ENCODE results near the gene PKM.
"Not testable (repeated sequence)": the region's sequence is repeated elsewhere in the genome, so short reads cannot be mapped to it uniquely, and the experiment has no call there.

PKM gene

GRCh38 chr15:72231066-72231832 is at the start of gene PKM:
PKM (minus strand) TSS chr15:72231190; CDS start chr15:72219097, 12,093 bp downstream.
- DNase-seq, result peak; percentile 99

DNA sequence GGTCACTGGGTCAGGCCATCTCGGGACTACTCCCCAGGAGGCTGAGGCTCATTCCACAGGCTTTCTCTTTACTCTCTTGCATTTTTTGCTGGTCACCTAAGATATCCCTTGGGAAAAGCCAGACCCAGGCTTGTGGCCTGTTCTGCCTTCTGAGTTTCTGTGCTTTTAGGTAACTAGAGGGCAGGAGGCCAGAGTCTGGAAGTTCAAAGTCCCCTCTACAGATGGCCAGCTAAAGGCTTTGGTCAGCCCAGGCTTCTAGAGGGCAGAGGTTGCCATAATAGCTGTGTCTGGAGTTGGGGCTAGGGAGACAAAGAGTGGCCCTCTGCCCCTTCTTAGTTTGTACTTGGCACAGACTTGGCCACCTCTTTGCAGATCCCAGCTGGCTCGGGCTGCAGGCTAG is 49.8 kb upstream of the PKM start:
- DNase-seq, result no peak

GRCh38 chr15:72278737-72279136 is 47.7 kb upstream of the PKM start:
- DNase-seq, result no peak

GRCh38 chr15:72276326-72276700 is 45.3 kb upstream of the PKM start:
- DNase-seq, result no peak

DNA sequence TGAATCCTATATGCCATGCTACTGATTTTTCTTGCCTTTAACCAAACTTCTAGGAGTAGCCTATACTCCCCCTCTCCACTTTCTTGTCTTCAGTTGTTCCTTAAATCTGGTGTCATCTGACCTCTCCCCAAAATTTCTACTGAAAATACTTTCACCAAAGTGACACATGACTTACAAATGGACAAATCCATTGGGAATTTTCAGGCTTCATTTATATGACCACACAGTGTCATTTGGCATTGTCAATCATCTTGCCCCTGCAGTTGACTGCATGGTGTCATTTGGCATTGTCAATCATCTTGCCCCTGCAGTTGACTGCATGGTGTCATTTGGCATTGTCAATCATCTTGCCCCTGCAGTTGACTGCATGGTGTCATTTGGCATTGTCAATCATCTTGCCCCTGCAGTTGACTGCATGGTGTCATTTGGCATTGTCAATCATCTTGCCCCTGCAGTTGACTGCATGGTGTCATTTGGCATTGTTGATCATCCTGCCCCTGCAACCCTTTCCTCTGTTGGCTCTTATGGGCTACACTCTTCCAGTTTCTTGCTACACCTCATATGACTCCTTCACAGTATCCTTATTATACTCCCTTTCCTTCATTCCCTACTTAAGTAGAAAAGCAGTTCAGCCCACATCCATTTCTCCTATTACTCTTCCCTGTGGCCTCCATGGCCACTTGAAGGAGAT is 44.8 kb upstream of the PKM start:
- not testable (repeated sequence) for DNase-seq

DNA sequence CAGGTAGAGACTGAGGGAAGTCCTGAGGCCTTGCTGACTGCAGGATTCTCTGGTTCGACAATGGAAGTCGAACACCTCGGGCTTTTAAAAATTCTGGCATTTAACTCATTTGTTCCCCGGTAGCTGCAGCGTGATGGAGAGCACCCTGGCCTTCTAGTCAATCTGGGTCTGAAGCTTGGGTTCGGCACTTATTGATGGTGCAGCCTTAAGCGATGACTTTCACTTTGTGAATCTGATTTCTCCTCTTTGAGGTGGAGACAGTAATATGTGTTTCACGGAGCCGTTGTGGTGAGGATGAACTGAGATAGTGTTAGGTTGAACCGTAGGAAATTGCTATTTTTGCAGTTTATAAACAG is 42.0 kb upstream of the PKM start:
- DNase-seq, result no peak

DNA sequence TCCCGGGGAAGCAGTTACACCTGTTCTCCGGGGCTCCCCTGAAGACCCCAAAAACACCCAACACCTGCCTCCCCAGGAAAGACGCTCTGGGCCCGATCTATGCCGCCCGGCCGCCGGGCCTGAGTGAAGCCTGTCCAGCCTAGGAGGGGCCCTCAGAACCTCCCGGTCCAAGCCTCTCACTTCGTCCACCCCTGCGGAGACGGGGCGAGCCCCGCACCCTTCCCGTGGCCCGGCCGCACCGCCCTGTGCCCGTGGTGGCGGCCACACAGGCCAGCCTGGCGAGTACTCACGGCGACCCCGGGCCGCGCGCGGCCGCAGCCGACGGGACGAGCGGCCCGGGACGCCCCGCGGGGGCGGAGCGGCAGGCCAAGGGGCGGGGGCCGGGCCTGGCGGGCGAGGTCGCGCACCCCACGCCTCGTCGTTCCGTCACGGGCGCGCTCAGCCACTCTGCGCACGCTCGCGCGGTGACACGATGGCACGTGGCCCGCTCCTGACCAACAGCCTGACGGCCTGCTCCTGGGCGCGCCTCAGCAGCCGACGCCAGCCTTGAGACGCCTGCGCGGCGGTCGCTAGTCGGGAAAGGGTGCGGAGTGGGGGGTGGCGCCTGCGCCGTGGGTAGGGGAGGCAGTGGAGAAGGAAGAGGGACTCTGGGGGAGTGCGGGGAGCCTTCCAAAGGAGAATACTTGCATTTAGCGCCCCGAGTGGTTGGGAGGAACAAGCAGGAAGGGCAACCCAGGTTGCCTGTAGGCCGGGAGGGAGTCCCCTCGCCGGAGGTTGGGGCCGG is 41.4 kb upstream of the PKM start, which contains the start of gene PARP6:
Gene PARP6 (minus strand): TSS at position 342 of the 784 bp plus-strand sequence. CDS start 5,077 bp downstream, outside the sequence.
- DNase-seq, result peak; percentile 98

GRCh38 chr15:72271895-72272212 is 40.9 kb upstream of the PKM start:
- DNase-seq, result peak; percentile 16

GRCh38 chr15:72271221-72271620 is 40.2 kb upstream of the PKM start:
- DNase-seq, result no peak

DNA sequence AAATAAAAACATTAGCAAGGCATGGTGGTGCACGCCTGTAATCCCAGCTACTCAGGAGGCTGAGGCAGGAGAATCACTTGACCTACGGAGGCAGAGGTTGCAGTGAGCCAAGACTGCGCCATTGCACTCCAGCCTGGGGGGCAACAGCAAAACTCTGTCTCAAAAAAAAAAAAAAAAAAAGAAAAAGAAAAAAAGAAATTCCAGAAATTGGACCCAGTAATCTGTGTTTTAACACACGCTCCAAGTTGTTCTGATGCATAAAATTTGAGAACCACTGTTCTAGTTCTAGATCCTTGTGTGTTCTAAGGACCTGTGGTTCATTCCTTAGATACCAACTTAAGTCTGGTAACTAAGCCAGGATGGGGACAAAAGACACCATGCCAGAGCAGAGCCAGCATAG is 38.7 kb upstream of the PKM start:
- DNase-seq, result no peak

DNA sequence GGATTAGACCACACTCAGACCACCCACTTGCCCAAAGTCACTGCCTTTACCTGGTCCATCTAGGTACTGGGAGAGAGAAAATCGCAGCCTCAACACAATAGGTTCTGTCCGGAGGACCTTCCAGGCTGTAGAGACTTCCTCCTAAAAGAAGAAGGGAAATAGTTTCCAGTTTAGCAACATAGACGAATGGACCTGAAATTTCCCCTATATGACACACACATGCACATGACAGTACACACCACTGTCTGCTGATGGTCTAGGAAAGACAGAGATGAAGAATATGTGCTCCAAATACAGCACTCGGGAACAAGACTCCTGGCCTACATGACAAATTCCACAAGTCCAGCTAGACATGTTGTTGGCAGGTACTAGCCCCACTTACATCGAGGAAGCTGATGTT is 34.0 kb upstream of the PKM start:
- DNase-seq, result no peak

- no peak for DNase-seq
Measured at GRCh38 chr15:72252663-72253299, 21.8 kb upstream of the PKM start.

- no peak for DNase-seq
Measured at GRCh38 chr15:72249142-72249810, 18.3 kb upstream of the PKM start.

DNA sequence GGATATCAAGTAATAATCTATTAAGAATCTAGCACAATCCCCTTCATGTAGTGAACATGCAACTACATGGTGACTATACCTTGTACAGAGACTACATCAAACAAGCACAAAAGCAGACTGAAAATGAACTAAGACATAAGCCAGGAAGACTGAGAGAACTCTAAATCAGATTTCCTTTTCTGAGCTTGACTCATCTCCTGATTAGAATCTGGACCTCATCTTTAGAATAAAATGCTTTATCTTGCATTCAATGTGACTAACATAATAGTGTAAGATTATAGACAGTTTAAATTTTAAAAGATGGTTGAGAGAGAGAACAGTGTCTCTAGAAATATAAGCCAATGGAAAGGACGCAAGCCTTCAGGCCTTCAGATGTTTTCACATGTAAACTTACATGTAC is 17.5 kb upstream of the PKM start:
- no peak for DNase-seq

DNA sequence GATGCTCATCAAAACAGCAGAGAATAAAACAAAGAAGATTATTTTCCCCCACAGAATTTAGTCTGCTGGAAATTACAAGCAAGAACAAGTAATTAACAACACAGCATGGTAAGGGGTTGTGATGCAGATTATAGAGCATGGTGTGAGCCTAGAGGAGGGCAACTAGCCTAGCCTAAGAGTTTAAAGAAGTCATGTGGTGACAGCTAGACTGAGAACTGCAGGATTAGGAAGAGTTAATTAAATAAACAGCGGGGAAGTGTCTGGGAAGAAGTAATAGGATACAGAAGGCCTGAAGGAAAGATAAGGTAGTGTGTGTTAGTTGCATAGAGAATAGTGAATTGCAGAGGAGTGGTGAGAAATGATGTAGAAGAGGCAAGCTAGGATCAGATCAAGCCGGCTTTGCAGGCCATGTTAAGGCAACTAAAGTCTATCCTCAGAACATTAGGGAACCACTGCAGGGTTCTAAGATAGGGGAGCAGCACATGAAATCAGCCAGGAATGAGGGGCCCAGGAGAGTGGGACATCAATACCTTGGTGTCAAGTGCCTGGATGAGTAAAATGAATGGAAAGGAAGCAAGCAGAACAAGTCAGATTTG is 11.9 kb upstream of the PKM start:
- DNase-seq, result no peak

DNA sequence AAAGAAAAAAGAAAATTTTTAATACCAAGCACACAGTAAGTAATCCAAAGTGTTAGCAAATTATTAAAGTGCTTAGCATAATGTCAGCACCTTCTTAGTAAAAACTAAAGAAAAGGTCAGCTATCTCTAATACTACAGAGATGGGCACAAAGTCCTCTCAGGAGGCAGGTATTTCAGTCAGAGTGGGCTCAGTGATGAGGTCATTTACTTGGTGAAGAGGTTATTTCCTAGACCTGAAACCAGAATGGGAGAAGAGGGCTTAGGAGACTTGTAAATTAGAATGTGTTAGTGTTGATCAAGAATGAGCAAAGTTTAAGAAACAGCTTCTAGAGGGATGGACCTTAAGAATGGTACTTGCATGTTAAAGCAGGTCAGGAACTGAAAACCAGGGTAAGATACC is 8.7 kb upstream of the PKM start:
- DNase-seq, result no peak

DNA sequence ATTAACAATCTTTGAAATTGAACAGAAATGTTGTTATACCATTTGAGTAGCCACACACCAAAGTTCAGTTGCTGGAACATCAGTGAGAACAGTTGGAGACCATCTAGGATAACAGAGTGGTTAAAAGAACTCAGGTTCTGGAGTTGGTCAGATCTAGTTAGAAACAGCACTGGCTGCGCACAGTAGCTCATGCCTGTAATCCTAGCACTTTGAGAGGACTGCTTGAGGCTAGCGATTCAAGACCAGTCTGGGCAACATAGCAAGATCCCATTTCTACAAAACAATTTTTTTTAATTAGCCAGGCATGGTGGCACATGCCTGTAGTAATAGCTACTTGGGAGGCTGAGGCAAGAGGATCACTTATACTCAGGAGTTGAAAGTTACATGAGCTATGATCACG is 7.6 kb upstream of the PKM start:
- no peak for DNase-seq

- DNase-seq, result no peak
Measured at GRCh38 chr15:72237853-72238224, 6.8 kb upstream of the PKM start.

GRCh38 chr15:72237029-72237852 is 6.3 kb upstream of the PKM start:
- DNase-seq, result peak; percentile 99

- no peak for DNase-seq
Measured at GRCh38 chr15:72236381-72237003, 5.5 kb upstream of the PKM start.

- DNase-seq, result no peak
Measured at GRCh38 chr15:72235298-72235697, 4.3 kb upstream of the PKM start.

Measured in fibroblast of skin of right biceps (primary cell).